ENCODE measurements around the gene ZNF503. TPM values are rescaled to one million over a fixed set of nuclear protein-coding genes. Genes with fewer than 3 reads are reported as not detected.

The ZNF503 gene
- total and polyA plus RNA-seq, 2 of the 8 experiments (the other 6 are each of a cell fraction or from before 2014, with no cell fraction given), result 0.03 to 0.13 TPM

DNA sequence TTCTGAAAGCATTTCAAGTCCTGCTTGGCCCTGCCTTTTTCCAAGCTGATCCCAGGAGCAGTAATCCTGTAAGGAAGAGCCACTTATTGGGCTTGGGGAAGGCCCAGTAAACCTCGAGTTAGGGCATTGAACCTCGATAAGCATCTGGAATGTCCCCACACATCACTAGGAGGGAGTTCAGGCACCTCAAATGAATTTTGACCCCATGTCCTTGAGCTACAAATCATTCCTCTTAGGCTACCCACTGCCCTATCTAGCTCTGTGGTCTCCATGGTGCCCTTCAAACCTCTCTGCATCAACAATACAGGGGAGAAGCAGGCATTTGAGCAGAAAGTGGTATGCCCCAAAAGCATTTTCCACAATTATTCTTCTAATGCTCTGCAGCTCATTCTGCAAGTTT lies 33.7 kb downstream of the ZNF503 start (continued):
- TF ChIP-seq, protein P1, sequence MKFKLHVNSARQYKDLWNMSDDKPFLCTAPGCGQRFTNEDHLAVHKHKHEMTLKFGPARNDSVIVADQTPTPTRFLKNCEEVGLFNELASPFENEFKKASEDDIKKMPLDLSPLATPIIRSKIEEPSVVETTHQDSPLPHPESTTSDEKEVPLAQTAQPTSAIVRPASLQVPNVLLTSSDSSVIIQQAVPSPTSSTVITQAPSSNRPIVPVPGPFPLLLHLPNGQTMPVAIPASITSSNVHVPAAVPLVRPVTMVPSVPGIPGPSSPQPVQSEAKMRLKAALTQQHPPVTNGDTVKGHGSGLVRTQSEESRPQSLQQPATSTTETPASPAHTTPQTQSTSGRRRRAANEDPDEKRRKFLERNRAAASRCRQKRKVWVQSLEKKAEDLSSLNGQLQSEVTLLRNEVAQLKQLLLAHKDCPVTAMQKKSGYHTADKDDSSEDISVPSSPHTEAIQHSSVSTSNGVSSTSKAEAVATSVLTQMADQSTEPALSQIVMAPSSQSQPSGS (IDR thresholded peaks at IDR 0.05; ENCODE audit: low read length), result no peak
- TF ChIP-seq RAD21 (IDR thresholded peaks at IDR 0.05 in 1 of 2, conservative IDR thresholded peaks at IDR 0.05 in 1 of 2; ENCODE audit: low read depth in 2 of 2, low read length in 2 of 2) (no peak), YY1 (IDR thresholded peaks at IDR 0.05; ENCODE audit: low read depth, low read length) (no peak)
- TF ChIP-seq, protein P2, sequence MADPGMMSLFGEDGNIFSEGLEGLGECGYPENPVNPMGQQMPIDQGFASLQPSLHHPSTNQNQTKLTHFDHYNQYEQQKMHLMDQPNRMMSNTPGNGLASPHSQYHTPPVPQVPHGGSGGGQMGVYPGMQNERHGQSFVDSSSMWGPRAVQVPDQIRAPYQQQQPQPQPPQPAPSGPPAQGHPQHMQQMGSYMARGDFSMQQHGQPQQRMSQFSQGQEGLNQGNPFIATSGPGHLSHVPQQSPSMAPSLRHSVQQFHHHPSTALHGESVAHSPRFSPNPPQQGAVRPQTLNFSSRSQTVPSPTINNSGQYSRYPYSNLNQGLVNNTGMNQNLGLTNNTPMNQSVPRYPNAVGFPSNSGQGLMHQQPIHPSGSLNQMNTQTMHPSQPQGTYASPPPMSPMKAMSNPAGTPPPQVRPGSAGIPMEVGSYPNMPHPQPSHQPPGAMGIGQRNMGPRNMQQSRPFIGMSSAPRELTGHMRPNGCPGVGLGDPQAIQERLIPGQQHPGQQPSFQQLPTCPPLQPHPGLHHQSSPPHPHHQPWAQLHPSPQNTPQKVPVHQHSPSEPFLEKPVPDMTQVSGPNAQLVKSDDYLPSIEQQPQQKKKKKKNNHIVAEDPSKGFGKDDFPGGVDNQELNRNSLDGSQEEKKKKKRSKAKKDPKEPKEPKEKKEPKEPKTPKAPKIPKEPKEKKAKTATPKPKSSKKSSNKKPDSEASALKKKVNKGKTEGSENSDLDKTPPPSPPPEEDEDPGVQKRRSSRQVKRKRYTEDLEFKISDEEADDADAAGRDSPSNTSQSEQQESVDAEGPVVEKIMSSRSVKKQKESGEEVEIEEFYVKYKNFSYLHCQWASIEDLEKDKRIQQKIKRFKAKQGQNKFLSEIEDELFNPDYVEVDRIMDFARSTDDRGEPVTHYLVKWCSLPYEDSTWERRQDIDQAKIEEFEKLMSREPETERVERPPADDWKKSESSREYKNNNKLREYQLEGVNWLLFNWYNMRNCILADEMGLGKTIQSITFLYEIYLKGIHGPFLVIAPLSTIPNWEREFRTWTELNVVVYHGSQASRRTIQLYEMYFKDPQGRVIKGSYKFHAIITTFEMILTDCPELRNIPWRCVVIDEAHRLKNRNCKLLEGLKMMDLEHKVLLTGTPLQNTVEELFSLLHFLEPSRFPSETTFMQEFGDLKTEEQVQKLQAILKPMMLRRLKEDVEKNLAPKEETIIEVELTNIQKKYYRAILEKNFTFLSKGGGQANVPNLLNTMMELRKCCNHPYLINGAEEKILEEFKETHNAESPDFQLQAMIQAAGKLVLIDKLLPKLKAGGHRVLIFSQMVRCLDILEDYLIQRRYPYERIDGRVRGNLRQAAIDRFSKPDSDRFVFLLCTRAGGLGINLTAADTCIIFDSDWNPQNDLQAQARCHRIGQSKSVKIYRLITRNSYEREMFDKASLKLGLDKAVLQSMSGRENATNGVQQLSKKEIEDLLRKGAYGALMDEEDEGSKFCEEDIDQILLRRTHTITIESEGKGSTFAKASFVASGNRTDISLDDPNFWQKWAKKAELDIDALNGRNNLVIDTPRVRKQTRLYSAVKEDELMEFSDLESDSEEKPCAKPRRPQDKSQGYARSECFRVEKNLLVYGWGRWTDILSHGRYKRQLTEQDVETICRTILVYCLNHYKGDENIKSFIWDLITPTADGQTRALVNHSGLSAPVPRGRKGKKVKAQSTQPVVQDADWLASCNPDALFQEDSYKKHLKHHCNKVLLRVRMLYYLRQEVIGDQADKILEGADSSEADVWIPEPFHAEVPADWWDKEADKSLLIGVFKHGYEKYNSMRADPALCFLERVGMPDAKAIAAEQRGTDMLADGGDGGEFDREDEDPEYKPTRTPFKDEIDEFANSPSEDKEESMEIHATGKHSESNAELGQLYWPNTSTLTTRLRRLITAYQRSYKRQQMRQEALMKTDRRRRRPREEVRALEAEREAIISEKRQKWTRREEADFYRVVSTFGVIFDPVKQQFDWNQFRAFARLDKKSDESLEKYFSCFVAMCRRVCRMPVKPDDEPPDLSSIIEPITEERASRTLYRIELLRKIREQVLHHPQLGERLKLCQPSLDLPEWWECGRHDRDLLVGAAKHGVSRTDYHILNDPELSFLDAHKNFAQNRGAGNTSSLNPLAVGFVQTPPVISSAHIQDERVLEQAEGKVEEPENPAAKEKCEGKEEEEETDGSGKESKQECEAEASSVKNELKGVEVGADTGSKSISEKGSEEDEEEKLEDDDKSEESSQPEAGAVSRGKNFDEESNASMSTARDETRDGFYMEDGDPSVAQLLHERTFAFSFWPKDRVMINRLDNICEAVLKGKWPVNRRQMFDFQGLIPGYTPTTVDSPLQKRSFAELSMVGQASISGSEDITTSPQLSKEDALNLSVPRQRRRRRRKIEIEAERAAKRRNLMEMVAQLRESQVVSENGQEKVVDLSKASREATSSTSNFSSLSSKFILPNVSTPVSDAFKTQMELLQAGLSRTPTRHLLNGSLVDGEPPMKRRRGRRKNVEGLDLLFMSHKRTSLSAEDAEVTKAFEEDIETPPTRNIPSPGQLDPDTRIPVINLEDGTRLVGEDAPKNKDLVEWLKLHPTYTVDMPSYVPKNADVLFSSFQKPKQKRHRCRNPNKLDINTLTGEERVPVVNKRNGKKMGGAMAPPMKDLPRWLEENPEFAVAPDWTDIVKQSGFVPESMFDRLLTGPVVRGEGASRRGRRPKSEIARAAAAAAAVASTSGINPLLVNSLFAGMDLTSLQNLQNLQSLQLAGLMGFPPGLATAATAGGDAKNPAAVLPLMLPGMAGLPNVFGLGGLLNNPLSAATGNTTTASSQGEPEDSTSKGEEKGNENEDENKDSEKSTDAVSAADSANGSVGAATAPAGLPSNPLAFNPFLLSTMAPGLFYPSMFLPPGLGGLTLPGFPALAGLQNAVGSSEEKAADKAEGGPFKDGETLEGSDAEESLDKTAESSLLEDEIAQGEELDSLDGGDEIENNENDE (IDR thresholded peaks at IDR 0.05; ENCODE audit: insufficient replicate concordance, low read length), result no peak
